Mucosa of rectum (tissue), 2 donors: ENCODE results near the gene SMU1.

Experiments
- H3K27ac ChIP-seq, 2 donors: one replicate each; pipeline ENCODE4 v1.7.0; 2013; ENCODE audit warnings: inconsistent platforms in 2 of 2, low read depth in 2 of 2, low read length in 2 of 2
- H3K27me3 ChIP-seq, 2 donors: one replicate each; pipeline ENCODE4 v1.7.0; 2013; ENCODE audit warnings: low read length in 2 of 2; ENCODE audit not compliant: control insufficient read depth in 2 of 2, insufficient read depth in 2 of 2
- H3K36me3 ChIP-seq, 2 donors: one replicate each; pipeline ENCODE4 v1.7.0; 2013; ENCODE audit warnings: low read length in 2 of 2; ENCODE audit not compliant: control insufficient read depth in 2 of 2, insufficient read depth in 2 of 2
- H3K4me1 ChIP-seq, 2 donors: one replicate each; pipeline ENCODE4 v1.7.0; 2013; ENCODE audit warnings: low read length in 2 of 2, mild to moderate bottlenecking in 1 of 2; ENCODE audit not compliant: control insufficient read depth in 2 of 2, insufficient read depth in 2 of 2
- H3K4me3 ChIP-seq, 2 donors: one replicate each; pipeline ENCODE4 v1.7.0; 2013; ENCODE audit warnings: low read length in 2 of 2
- H3K9ac ChIP-seq, 2 donors: one replicate each; pipeline ENCODE4 v1.7.0; 2013; ENCODE audit warnings: low read length in 2 of 2, low read depth in 1 of 2, mild to moderate bottlenecking in 1 of 2
- H3K9me3 ChIP-seq, 2 donors: one replicate each; pipeline ENCODE4 v1.7.0; 2013; ENCODE audit warnings: low read length in 2 of 2; ENCODE audit not compliant: control insufficient read depth in 2 of 2
- donor health status: healthy.
- donor health status: Normal muscosa, but diverticular disease.

The SMU1 gene

DNA sequence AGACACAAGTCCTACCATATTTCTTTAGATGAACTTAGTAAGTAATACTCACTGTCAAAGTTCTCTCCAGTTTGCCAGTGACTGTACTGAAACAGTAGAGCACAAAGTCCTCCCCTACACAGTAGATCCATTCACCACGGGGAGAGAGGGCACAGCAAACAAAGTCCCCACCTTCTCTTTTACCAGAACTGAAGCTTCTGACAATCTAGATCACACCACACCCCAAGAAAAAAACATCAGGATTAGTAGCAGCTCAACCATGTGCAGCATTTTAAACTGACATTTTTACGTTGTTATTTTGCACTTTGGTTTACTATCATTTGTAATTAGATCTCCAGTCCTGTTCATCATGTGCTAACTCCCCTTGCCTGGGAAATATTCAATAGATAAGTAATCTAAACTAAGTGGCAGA is 28.4 kb downstream of the SMU1 start:
- Histone ChIP-seq H3K9ac (no peak overlapping the region), H3K27me3 (no peaks in the 10 kb centered on the region), H3K27ac (no peak overlapping the region), H3K4me1 (peaks cover 0 to 9% of the 10 kb centered on the region in 2 donors), H3K4me3 (no peak overlapping the region), H3K36me3 (peaks cover 31 to 46% of the 10 kb centered on the region in 2 donors), H3K9me3 (no peaks in the 10 kb centered on the region)

DNA sequence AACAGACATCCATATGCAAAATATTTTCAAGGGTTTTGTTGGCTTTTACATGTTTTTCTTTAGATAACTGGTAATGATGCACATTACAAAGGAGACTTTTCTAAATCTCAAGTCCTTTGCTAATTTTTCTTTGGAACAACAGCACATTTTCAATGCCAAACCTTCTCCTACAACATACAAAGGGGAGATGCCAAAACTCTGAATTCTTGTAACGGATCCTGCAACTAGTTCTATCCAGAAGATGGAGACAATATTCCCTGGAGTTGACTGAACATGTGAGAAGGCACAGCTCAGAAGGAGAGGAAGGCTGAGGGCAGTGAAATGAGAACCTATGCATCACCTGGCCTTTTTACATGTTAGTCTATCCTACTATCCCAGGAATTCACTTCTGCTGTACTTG is 30.4 kb downstream of the SMU1 start:
- peaks cover 0 to 9% of the 10 kb centered on the region in 2 donors for H3K4me1 ChIP-seq
- H3K9me3 ChIP-seq: no peaks in the 10 kb centered on the region
- no peak overlapping the region for H3K27ac ChIP-seq
- no peak overlapping the region for H3K9ac ChIP-seq
- no peak overlapping the region for H3K4me3 ChIP-seq
- H3K36me3 ChIP-seq: peaks cover 18 to 31% of the 10 kb centered on the region in 2 donors
- no peaks in the 10 kb centered on the region for H3K27me3 ChIP-seq

DNA sequence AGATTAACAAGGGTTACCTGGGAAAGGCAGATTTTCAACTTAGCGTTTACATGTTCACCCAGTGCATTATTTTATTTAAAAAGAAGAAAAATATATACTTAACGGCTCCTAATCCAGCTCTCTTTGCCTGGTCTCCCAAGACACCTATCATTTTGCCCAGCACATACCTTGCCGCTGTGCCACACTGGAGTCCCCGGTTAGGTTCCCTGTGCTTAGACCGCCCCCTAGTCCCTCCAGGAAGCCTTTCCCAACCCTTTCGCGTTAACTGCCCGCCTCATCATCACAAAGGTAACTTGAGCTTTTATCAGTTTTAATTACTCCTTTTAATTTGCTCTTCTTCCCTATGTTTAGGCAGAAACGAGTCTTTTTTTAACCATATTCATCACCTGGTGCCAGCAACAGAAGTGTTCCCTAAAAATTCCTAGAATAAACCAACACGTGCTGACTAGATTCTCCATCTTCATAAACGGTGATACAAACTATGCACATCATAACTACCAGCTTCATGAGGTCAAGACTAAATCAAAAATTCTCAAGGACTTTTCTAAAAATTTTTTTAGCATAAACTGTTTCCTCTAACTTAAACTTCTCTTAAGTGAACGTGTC is 31.7 kb downstream of the SMU1 start:
- Histone ChIP-seq H3K4me1 (peaks cover 0 to 9% of the 10 kb centered on the region in 2 donors), H3K27ac (peak overlapping the region; percentile 85 to 91), H3K36me3 (peaks cover 21 to 33% of the 10 kb centered on the region in 2 donors), H3K4me3 (peak overlapping the region; percentile 82 to 88), H3K9me3 (no peaks in the 10 kb centered on the region), H3K27me3 (no peaks in the 10 kb centered on the region), H3K9ac (peak overlapping the region; percentile 80 to 95)

GRCh38 chr9:33044162-33044673 is 32.3 kb downstream of the SMU1 start:
- Histone ChIP-seq H3K4me1 (peaks cover 0 to 9% of the 10 kb centered on the region in 2 donors), H3K36me3 (peaks cover 23 to 34% of the 10 kb centered on the region in 2 donors), H3K4me3 (peak overlapping the region; percentile 82 to 88), H3K9me3 (no peaks in the 10 kb centered on the region), H3K27ac (peak overlapping the region; percentile 85 to 91), H3K27me3 (no peaks in the 10 kb centered on the region), H3K9ac (peak overlapping the region; percentile 80 to 95)

GRCh38 chr9:33043671-33044070 is 32.8 kb downstream of the SMU1 start:
- no peaks in the 10 kb centered on the region for H3K27me3 ChIP-seq
- peaks cover 0 to 9% of the 10 kb centered on the region in 2 donors for H3K4me1 ChIP-seq
- H3K27ac ChIP-seq: peak overlapping the region; percentile 85 to 91
- peak overlapping the region; percentile 82 to 88 for H3K4me3 ChIP-seq
- H3K9me3 ChIP-seq: no peaks in the 10 kb centered on the region
- peak overlapping the region in 1 of 2 donors; percentile 80 for H3K9ac ChIP-seq
- H3K36me3 ChIP-seq: peaks cover 26 to 39% of the 10 kb centered on the region in 2 donors

DNA sequence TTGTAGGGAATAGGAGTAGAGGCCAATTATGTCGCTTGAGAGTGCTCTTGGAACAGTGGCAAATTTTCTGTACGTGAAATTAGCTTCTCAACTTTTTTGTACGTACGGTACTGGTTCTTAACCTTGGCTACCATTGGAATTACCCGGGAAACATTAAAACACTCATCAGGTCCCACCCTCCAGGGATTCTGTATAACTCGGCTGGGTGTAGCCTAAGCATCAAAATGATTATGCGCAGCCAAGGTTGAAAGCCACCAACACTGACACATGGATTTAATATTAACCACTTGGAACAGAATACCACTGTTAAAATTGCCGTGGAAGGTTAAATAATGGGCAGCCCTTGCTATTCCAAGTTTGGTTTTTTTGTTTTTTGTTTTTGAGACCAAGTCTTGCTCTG is 34.0 kb downstream of the SMU1 start:
- H3K9me3 ChIP-seq: no peaks in the 10 kb centered on the region
- no peaks in the 10 kb centered on the region for H3K27me3 ChIP-seq
- H3K36me3 ChIP-seq: peaks cover 38 to 39% of the 10 kb centered on the region in 2 donors
- H3K27ac ChIP-seq: no peak overlapping the region
- peaks cover 0 to 9% of the 10 kb centered on the region in 2 donors for H3K4me1 ChIP-seq
- no peak overlapping the region for H3K9ac ChIP-seq
- H3K4me3 ChIP-seq: no peak overlapping the region

- no peak overlapping the region for H3K9ac ChIP-seq
- H3K4me1 ChIP-seq: peaks cover 0 to 9% of the 10 kb centered on the region in 2 donors
- H3K27me3 ChIP-seq: no peaks in the 10 kb centered on the region
- H3K27ac ChIP-seq: no peak overlapping the region
- peaks cover 38 to 41% of the 10 kb centered on the region in 2 donors for H3K36me3 ChIP-seq
- H3K9me3 ChIP-seq: no peaks in the 10 kb centered on the region
- H3K4me3 ChIP-seq: no peak overlapping the region
Observed at GRCh38 chr9:33041432-33042188, 34.9 kb downstream of the SMU1 start.

DNA sequence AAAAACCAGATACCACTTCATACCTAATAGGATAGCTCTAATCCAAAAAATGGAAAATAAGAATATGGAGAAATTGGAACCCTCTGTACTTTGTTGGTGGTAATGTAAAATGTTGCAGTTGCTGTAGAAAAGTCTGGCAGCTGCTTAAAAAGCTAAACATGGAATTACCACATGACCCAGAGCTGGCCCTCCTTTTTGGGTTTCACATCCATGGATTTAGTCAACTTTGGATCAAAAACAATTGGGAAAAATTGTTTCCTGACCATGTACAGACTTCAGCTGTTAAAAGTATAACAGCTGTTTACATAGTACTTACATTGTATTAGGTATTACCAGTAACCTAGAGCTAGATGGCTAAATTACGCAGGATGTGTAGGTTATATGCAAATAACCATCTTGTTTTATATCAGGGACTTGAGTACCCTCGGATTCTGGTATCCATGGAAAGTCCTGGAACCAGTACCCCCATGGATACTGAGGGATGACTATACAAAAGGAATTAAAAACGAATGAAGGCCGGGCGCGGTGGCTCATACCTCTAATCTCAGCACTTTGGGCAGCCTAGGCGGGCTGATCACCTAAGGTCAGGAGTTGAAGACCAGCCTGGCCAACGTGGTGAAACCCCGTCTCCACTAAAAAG is 35.6 kb downstream of the SMU1 start:
- H3K4me3 ChIP-seq: no peak overlapping the region
- H3K27ac ChIP-seq: no peak overlapping the region
- peaks cover 39 to 44% of the 10 kb centered on the region in 2 donors for H3K36me3 ChIP-seq

DNA sequence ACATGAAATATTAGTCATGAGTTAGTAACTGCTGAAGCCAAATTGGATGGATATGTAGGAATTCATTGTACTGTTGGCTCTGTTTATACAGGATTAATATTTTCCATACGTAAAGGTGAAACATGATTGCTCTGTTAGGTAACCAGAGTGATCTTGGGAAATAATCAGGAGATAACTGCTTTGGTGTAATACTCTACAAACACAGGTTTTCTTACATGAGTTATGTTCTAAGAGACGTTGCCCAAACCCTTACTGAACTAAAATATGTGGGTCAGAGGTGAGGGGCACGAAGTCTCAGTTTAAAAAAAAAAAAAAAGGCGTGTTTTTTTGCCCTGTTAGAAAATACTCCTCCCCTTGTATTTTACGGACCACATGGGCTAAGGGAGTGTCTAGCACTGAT is 43.6 kb downstream of the SMU1 start:
- Histone ChIP-seq H3K27ac (no peak overlapping the region), H3K36me3 (peaks cover 78 to 87% of the 10 kb centered on the region in 2 donors)

More for the DNA sequence above, 35.6 kb downstream of the SMU1 start:
- H3K9me3 ChIP-seq: no peaks in the 10 kb centered on the region
- peaks cover 0 to 9% of the 10 kb centered on the region in 2 donors for H3K4me1 ChIP-seq
- no peak overlapping the region for H3K9ac ChIP-seq
- H3K27me3 ChIP-seq: no peaks in the 10 kb centered on the region

DNA sequence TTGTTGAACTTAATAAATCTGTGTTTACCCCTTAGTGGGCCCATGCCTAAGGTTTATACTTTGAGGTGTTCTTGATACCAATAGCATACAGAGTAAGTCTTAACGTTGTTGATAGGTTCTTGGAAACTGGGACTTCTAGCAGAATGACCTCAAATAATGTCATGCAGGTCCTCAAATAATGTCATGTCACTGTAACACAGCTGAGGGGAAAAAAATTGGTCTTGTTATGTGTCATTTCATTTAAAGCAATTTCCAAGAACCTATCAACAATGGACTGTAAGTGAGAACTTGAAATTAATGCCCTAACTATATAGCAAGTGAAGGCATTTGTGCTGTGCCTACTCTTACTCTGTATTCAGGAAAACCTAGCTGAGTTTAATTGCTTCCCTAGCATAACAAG is 44.2 kb downstream of the SMU1 start:
- Histone ChIP-seq H3K9ac (no peak overlapping the region), H3K27ac (no peak overlapping the region), H3K36me3 (peaks cover 77 to 87% of the 10 kb centered on the region in 2 donors), H3K4me3 (no peak overlapping the region), H3K4me1 (peaks cover 0 to 4% of the 10 kb centered on the region in 2 donors), H3K27me3 (no peaks in the 10 kb centered on the region), H3K9me3 (no peaks in the 10 kb centered on the region)

More for the DNA sequence above, 43.6 kb downstream of the SMU1 start:
- H3K9ac ChIP-seq: no peak overlapping the region
- no peaks in the 10 kb centered on the region for H3K27me3 ChIP-seq
- H3K4me1 ChIP-seq: peaks cover 0 to 4% of the 10 kb centered on the region in 2 donors
- no peaks in the 10 kb centered on the region for H3K9me3 ChIP-seq
- H3K4me3 ChIP-seq: no peak overlapping the region
